Astrocyte of the cerebellum (primary cell): ENCODE data around the gene KRT86.

ENCODE experiments used
- DNase-seq: peaks from one replicate; pipeline ENCODE4 v3.0.0-alpha.2; 2011; ENCODE audit warnings: low read depth
- H3K4me3 ChIP-seq: 2 replicates; pipeline ENCODE4 v1.5.1; 2011; ENCODE audit warnings: mild to moderate bottlenecking, low read depth, low read length, moderate library complexity
- CTCF ChIP-seq: IDR thresholded peaks from 2 replicates; pipeline ENCODE4 v1.5.1; 2012; ENCODE audit warnings: low read length, low read depth, moderate library complexity, mild to moderate bottlenecking; ENCODE audit errors: missing control alignments
- in situ Hi-C: cut with HindIII; loops from 2 replicates; pipeline ENCODE4 v1.10.0; 2017; ENCODE audit warnings: low sequenced_read_pairs

The KRT86 gene

DNA sequence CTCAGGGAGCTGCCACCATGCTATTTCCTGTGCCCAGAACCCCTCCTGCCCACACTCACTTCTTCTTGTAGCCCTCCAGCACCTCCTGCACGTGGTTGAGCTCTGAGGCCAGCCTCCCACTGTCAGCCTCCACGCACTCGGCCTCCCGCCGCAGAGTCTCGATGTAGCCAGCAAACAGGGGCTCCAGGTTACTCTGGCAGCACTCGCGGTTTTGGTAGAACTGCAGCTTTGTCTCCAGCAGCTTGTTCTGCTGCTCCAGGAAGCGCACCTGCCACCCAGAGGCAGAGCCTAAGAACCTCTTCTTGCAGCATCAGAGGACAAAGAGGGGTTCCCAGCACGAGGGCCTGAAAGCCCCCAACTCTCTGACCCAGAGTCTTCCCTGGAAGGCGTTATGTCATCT, 44.7 kb downstream of the KRT86 start:
- no peak overlapping the region for H3K4me3 ChIP-seq
- no peak for DNase-seq
- no peak for TF ChIP-seq CTCF
- in situ Hi-C loops: no loop called here

- DNase-seq: no peak
- in situ Hi-C loops: no loop called here
- no peak within 1 kb of the TSS for H3K4me3 ChIP-seq
- TF ChIP-seq CTCF: no peak
These were observed 46.4 kb downstream of the KRT86 start, which contains the start of gene KRT83 for GRCh38 chr12:52320784-52321400. KRT83 (minus strand) TSS chr12:52321398; CDS start chr12:52321335, 63 bp downstream.

DNA sequence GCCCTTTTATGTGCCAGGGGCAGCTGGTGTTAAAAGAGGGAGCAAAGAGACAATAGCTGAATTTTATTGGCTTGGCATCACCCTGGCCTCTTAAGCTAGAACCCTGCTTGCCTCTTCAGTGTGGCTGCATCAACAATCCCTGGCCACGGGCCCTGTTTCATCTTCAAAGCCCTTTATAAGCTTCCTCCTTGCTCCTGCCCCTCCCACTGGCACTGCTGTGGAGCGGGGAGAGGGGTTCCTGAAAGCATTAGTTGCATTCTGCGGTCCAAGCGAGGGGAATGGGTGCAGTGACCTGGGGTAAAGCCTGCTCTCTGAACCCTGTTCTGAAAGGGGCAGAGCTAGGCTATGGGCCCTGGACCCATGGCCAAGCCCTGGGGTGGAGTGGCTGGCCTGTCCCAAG, 47.0 kb downstream of the KRT86 start:
- DNase-seq: no peak
- no peak for TF ChIP-seq CTCF
- in situ Hi-C loops: no loop called here
- H3K4me3 ChIP-seq: no peak overlapping the region

- no peak for TF ChIP-seq CTCF
- H3K4me3 ChIP-seq: no peak overlapping the region
- in situ Hi-C loops: no loop called here
- DNase-seq: no peak
These were observed 47.6 kb downstream of the KRT86 start for GRCh38 chr12:52322069-52322468.

DNA sequence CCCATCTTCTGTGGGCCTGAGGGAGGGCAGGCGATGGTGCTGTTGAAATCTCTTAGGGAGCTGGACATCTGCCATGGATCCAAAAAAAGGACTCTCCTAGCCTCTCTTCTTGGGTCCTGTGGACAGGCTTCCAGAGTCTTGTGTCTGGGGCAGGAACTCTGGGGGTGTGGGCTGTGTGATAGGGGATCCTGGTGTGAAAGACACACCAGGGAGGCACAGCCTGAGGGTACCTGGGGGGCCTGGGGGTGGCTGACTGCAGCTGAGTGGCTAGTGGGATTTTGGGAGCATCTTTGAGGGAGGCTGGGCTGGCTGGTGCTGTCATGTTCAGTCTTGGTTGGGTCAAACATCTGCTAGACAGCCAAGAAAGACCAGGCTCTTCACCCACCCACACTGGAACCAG, 48.6 kb downstream of the KRT86 start:
- in situ Hi-C loops: no loop called here

DNA sequence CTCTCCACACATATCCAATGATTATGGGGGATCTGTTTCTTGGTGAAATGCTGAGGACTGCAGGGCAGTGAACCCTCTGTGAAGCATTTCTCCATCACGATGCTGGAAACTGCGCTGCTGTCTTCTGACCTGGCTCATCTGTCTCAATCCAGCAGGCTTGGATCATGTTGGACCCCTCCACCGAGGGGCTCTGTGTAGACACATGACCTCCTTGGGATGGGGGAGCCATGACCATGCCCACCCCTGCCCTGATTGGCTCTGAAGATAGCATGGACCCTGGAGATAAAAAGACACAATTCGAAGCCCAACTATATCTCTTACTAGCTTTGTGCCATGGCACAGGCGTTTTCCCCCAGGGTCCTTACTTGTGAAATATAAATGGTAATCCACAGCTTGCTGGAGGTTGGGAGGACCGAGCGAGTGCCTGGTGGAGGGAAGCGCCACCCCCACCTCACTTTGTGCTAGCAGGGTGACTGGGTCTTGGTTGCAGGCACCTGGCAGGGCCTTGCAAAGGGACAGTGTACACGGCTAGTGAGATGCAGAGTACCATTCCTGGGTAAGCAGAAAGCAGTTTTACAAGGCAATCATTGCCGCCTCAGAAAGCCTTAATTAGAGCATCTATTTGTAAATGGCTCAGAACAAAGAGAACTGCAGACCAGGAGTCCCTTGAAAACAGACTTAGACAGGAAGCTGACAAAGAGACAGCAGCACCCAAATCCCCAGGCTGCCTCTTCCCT, 49.1 kb downstream of the KRT86 start:
- no peak for DNase-seq
- in situ Hi-C loops: no loop called here
- no peak overlapping the region for H3K4me3 ChIP-seq
- no peak for TF ChIP-seq CTCF

More for the DNA sequence above, 48.6 kb downstream of the KRT86 start:
- DNase-seq: no peak
- TF ChIP-seq CTCF: no peak
- H3K4me3 ChIP-seq: no peak overlapping the region
